B cell (primary cell): Measurements from ENCODE around the gene RBKS. TPM values are rescaled to one million over a fixed set of nuclear protein-coding genes. Genes with fewer than 3 reads are reported as not detected.

Experiments used
- ATAC-seq: fragments of 200-7000 bp; cut with Tn5 transposase; one replicate; pipeline ENCODE4 v1.10.0; 2021; ENCODE audit warnings: low read depth, mild to moderate bottlenecking, moderate number of reproducible peaks, moderate library complexity
- CTCF ChIA-PET: fragments of 350-600 bp; sonication (Branson Sonifier 250); formaldehyde crosslinking; loops from one replicate; lab custom pipeline; 2021; ENCODE audit warnings: antibody characterized with exemption, inconsistent platforms; lab: Charles Lee
- POLR2A ChIA-PET: fragments of 350-600 bp; sonication (Branson Sonifier 250); formaldehyde crosslinking; loops from one replicate; lab custom pipeline; 2021; ENCODE audit warnings: antibody characterized with exemption; lab: Charles Lee
- DNase-seq: peaks from one replicate; pipeline ENCODE4 v3.0.0; 2013
- H2AFZ ChIP-seq: 2 replicates; pipeline ENCODE4 v1.6.1; 2012; ENCODE audit warnings: mild to moderate bottlenecking, low read depth, low read length; ENCODE audit not compliant: insufficient read depth, poor library complexity, severe bottlenecking
- H3K27ac ChIP-seq, 2 donors: 1 replicate in 1 of 2; 2 replicates in 1 of 2; pipeline ENCODE4 v1.5.1; 2012 to 2013; ENCODE audit warnings: low read length in 2 of 2, mild to moderate bottlenecking in 2 of 2, moderate library complexity in 1 of 2
- H3K27me3 ChIP-seq, 4 experiments: fragments of 200-600 bp in 1 of 4; sonication (generic) in 1 of 4; replicated peaks in 1 of 4; 1 replicate in 2 of 4; 2 replicates in 2 of 4; pipeline versions ENCODE4 v1.6.1 to v1.7.0; 2013 to 2016; ENCODE audit warnings: low read length in 3 of 4, mild to moderate bottlenecking in 2 of 4, mixed read lengths in 1 of 4, moderate library complexity in 1 of 4; ENCODE audit not compliant: insufficient read depth in 4 of 4, control insufficient read depth in 3 of 4; ENCODE audit errors: control extremely low read depth in 1 of 4
- H3K36me3 ChIP-seq, 2 experiments: replicated peaks in 1 of 2; 1 replicate in 1 of 2; 2 replicates in 1 of 2; pipeline versions ENCODE4 v1.6.1 to v1.7.1; 2013; ENCODE audit warnings: low read length in 1 of 2; ENCODE audit not compliant: insufficient read depth in 2 of 2, control insufficient read depth in 1 of 2; ENCODE audit errors: control extremely low read depth in 1 of 2, extremely low read depth in 1 of 2
- H3K4me1 ChIP-seq, 2 donors: fragments of 200-600 bp in 1 of 2; sonication (generic) in 1 of 2; 1 replicate in 1 of 2; 2 replicates in 1 of 2; pipeline versions ENCODE4 v1.5.1 to v1.6.1; 2013 to 2017; ENCODE audit warnings: low read length in 2 of 2; ENCODE audit not compliant: control insufficient read depth in 2 of 2, insufficient read depth in 2 of 2
- H3K4me2 ChIP-seq: replicated peaks from 2 replicates; pipeline ENCODE3; 2012; ENCODE audit warnings: mild to moderate bottlenecking, low read depth, low read length; ENCODE audit not compliant: poor library complexity, severe bottlenecking
- H3K4me3 ChIP-seq, 5 experiments: fragments of 200-600 bp in 1 of 5; sonication (generic) in 1 of 5; 1 replicate in 3 of 5; 2 replicates in 2 of 5; pipeline versions ENCODE4 v1.5.1 to v1.7.0; 2011 to 2016; ENCODE audit warnings: low read length in 4 of 5, mild to moderate bottlenecking in 4 of 5, low read depth in 2 of 5, control low read depth in 1 of 5, moderate library complexity in 1 of 5; ENCODE audit not compliant: insufficient read depth in 1 of 5; ENCODE audit errors: control extremely low read depth in 1 of 5, extremely low read depth in 1 of 5
- H3K79me2 ChIP-seq: fragments of 200-600 bp; sonication (generic); one replicate; pipeline ENCODE4 v1.6.0; 2016; ENCODE audit warnings: low read length; ENCODE audit not compliant: control insufficient read depth, insufficient read depth
- H3K9ac ChIP-seq: fragments of 200-600 bp; sonication (generic); 2 replicates; pipeline ENCODE4 v1.6.1; 2017; ENCODE audit warnings: mild to moderate bottlenecking, low read length, moderate library complexity
- H3K9me3 ChIP-seq, 3 donors: one replicate each; pipeline versions ENCODE4 v1.6.1 to v1.7.1; 2013; ENCODE audit warnings: low read length in 2 of 3; ENCODE audit not compliant: control insufficient read depth in 2 of 3, insufficient read depth in 1 of 3; ENCODE audit errors: control extremely low read depth in 1 of 3
- H4K20me1 ChIP-seq: 2 replicates; pipeline ENCODE4 v1.6.0; 2012; ENCODE audit warnings: mild to moderate bottlenecking, low read length; ENCODE audit not compliant: insufficient read depth, control insufficient read depth, poor library complexity, severe bottlenecking
- H3K27ac Mint-ChIP-seq: one replicate; pipeline ENCODE4 v1.8.0; 2021; ENCODE audit warnings: mixed read lengths
- H3K27me3 Mint-ChIP-seq: one replicate; pipeline ENCODE4 v1.8.0; 2021; ENCODE audit warnings: mixed read lengths
- H3K4me1 Mint-ChIP-seq: one replicate; pipeline ENCODE4 v1.8.0; 2021; ENCODE audit warnings: mixed read lengths
- H3K4me3 Mint-ChIP-seq: one replicate; pipeline ENCODE4 v1.8.0; 2021; ENCODE audit warnings: mixed read lengths
- H3K9me3 Mint-ChIP-seq: one replicate; pipeline ENCODE4 v1.8.0; 2022; ENCODE audit warnings: mixed read lengths; ENCODE audit not compliant: insufficient read depth
- CTCF ChIP-seq: fragments of 200-600 bp; IDR thresholded peaks from one replicate; pipeline ENCODE4 v1.8.0; 2022; ENCODE audit warnings: antibody characterized with exemption, mild to moderate bottlenecking
- EZH2 ChIP-seq: IDR thresholded peaks from 2 replicates; pipeline ENCODE4 v1.6.1; 2012; ENCODE audit warnings: borderline replicate concordance, low read depth, mild to moderate bottlenecking, moderate library complexity, low read length; ENCODE audit not compliant: insufficient read depth, poor library complexity, severe bottlenecking
- WGBS: methylation state at CpG from one replicate; pipeline ENCODE4 v1.1.5; 2013; ENCODE audit warnings: missing lambda C conversion rate; ENCODE audit not compliant: insufficient coverage; 5-methylcytosine and 5-hydroxymethylcytosine counted together
- intact Hi-C: fragments of 100-400 bp; cut with micrococcal nuclease; formaldehyde crosslinking; loops from one replicate; pipeline ENCODE4 v1.10.0; 2022
- polyA plus RNA-seq: library from polyadenylated mRNA; depleted of rRNA; stranded (reverse); fragments of >200 nt; gene quantifications from 2 replicates; pipeline ENCODE4 v1.2.3, GENCODE V29; 2012
- total RNA-seq, 2 donors: library from RNA; stranded (reverse); fragments of 120-200 nt in 1 of 2; gene quantifications; 1 replicate in 1 of 2; 2 replicates in 1 of 2; pipeline versions ENCODE4 v1.2.3 to v1.2.4, GENCODE V29; 2013 to 2022

Gene RBKS
- total and polyA plus RNA-seq, 2 donors (not counting 1 experiment from before 2014, with no cell fraction given): 6.4 to 9.2 TPM

GRCh38 chr2:27863146-27863545, 27.0 kb downstream of the RBKS start:
- Histone ChIP-seq H3K79me2 (no peaks in the 10 kb centered on the region), H4K20me1 (no peaks in the 10 kb centered on the region), H3K36me3 (no peaks in the 10 kb centered on the region), H3K4me2 (no peak overlapping the region), H3K9ac (no peak overlapping the region), H3K27me3 (no peaks in the 10 kb centered on the region), H3K27ac (no peak overlapping the region), H3K9me3 (peaks cover 1 to 3% (median 2%) of the 10 kb centered on the region in 3 donors), H3K4me1 (no peaks in the 10 kb centered on the region), H3K4me3 (no peak overlapping the region), H2AFZ (no peak overlapping the region)
- DNase-seq (no peak), ATAC-seq (no peak)
- Mint-ChIP-seq H3K27ac (no peak overlapping the region), H3K9me3 (no peaks in the 10 kb centered on the region), H3K4me1 (no peaks in the 10 kb centered on the region), H3K27me3 (peaks cover 14% of the 10 kb centered on the region), H3K4me3 (no peak overlapping the region)
- no CpG with 5 or more reads among the region's 1 CpG for WGBS
- CTCF ChIA-PET: no interaction called here
- intact Hi-C loops: no loop called here
- POLR2A ChIA-PET: no interaction called here
- TF ChIP-seq CTCF (no peak), EZH2 (no peak)

- Histone ChIP-seq H3K4me1 (no peaks in the 10 kb centered on the region), H3K9me3 (peaks cover 3 to 9% (median 6%) of the 10 kb centered on the region in 3 donors), H3K79me2 (no peaks in the 10 kb centered on the region), H3K27me3 (no peaks in the 10 kb centered on the region), H3K36me3 (no peaks in the 10 kb centered on the region), H2AFZ (no peak overlapping the region), H3K9ac (no peak overlapping the region), H3K27ac (no peak overlapping the region), H4K20me1 (no peaks in the 10 kb centered on the region), H3K4me2 (no peak overlapping the region), H3K4me3 (no peak overlapping the region)
- POLR2A ChIA-PET: no interaction called here
- CTCF ChIA-PET: no interaction called here
- no peaks in the 10 kb centered on the region for H3K4me1 Mint-ChIP-seq
- ATAC-seq (no peak), DNase-seq (no peak)
- H3K4me3 Mint-ChIP-seq: no peak overlapping the region
- H3K27ac Mint-ChIP-seq: no peak overlapping the region
- H3K27me3 Mint-ChIP-seq: peaks cover 7% of the 10 kb centered on the region
- TF ChIP-seq CTCF: no peak
- no peak for TF ChIP-seq EZH2
- intact Hi-C loops: no loop called here
- peaks cover 4% of the 10 kb centered on the region for H3K9me3 Mint-ChIP-seq
Measured at GRCh38 chr2:27860111-27860510, 30.1 kb downstream of the RBKS start.
